HCT116 (cell line): Measurements from ENCODE around the gene SRP54.

Experiments
- CEBPB ChIP-seq: IDR thresholded peaks from 2 replicates; pipeline ENCODE4 v1.6.1; 2012; ENCODE audit warnings: low read depth
- CTCF ChIP-seq, 3 experiments: fragments of 200-600 bp in 1 of 3; sonication (generic) in 1 of 3; IDR thresholded peaks in 2 of 3; conservative IDR thresholded peaks in 1 of 3; 2 replicates each; pipeline ENCODE4 v1.5.1; 2012 to 2017; ENCODE audit warnings: low read depth in 2 of 3, low read length in 2 of 3, antibody characterized with exemption in 1 of 3, borderline replicate concordance in 1 of 3, control low read depth in 1 of 3, mild to moderate bottlenecking in 1 of 3, mixed read lengths in 1 of 3, mixed run types in 1 of 3, moderate library complexity in 1 of 3; ENCODE audit not compliant: insufficient read depth in 1 of 3
- EZH2 ChIP-seq: fragments of 200-600 bp; sonication (generic); IDR thresholded peaks from 2 replicates; pipeline ENCODE4 v1.6.1; 2017; ENCODE audit warnings: antibody characterized with exemption, mixed run types
- EZH2phosphoT487 ChIP-seq: fragments of 200-600 bp; IDR thresholded peaks from 2 replicates; pipeline ENCODE4 v1.6.1; 2018; ENCODE audit warnings: antibody characterized with exemption, borderline replicate concordance
- JUND ChIP-seq: IDR thresholded peaks from 2 replicates; pipeline ENCODE4 v1.6.1; 2012
- MAX ChIP-seq: IDR thresholded peaks from 2 replicates; pipeline ENCODE4 v1.6.1; 2012
- POLR2A ChIP-seq: IDR thresholded peaks from 2 replicates; pipeline ENCODE4 v1.7.0; 2011; ENCODE audit warnings: borderline replicate concordance; ENCODE audit not compliant: insufficient read depth, insufficient read length; ENCODE audit errors: extremely low read depth
- POLR2AphosphoS5 ChIP-seq: IDR thresholded peaks from 2 replicates; pipeline ENCODE4 v1.6.1; 2011; ENCODE audit warnings: mild to moderate bottlenecking, low read depth, low read length, moderate library complexity
- RAD21 ChIP-seq: IDR thresholded peaks from 2 replicates; pipeline ENCODE4 v1.6.1; 2012; ENCODE audit warnings: low read depth, mild to moderate bottlenecking
- SIN3A ChIP-seq: IDR thresholded peaks from 2 replicates; pipeline ENCODE4 v1.6.1; 2012; ENCODE audit warnings: low read depth
- TCF7L2 ChIP-seq: IDR thresholded peaks from 2 replicates; pipeline ENCODE4 v1.7.0; 2011; ENCODE audit warnings: borderline replicate concordance, inconsistent platforms; ENCODE audit not compliant: insufficient read depth, insufficient read length; ENCODE audit errors: extremely low read depth
- ZBTB33 ChIP-seq: IDR thresholded peaks from 2 replicates; pipeline ENCODE4 v1.6.1; 2011; ENCODE audit warnings: mild to moderate bottlenecking, low read length, moderate library complexity; ENCODE audit not compliant: insufficient replicate concordance; ENCODE audit errors: extremely low read depth
- ZFX ChIP-seq: fragments of 450-650 bp; IDR thresholded peaks from 2 replicates; pipeline ENCODE4 v1.6.1; 2017
- ZNF274 ChIP-seq: fragments of 200-500 bp; sonication (Bioruptor generic); IDR thresholded peaks from 2 replicates; pipeline ENCODE4 v1.6.1; 2014; ENCODE audit warnings: mild to moderate bottlenecking, low read depth, low read length, inconsistent platforms

- TF ChIP-seq POLR2A, result no peak
- no peak for TF ChIP-seq CTCF (IDR thresholded peaks at IDR 0.05 in 2 of 3, conservative IDR thresholded peaks at IDR 0.05 in 1 of 3; ENCODE audit: borderline replicate concordance in 1 of 3, insufficient read depth in 1 of 3, low read depth in 2 of 3, low read length in 2 of 3)
- no peak for TF ChIP-seq ZNF274
- TF ChIP-seq MAX, result no peak
- TF ChIP-seq ZFX, result no peak
- no peak for TF ChIP-seq TCF7L2
- no peak for TF ChIP-seq JUND
- TF ChIP-seq RAD21, result no peak
- TF ChIP-seq EZH2, result no peak
- TF ChIP-seq SIN3A, result no peak
- no peak for TF ChIP-seq ZBTB33
- no peak for TF ChIP-seq EZH2phosphoT487
- TF ChIP-seq CEBPB, result no peak
- TF ChIP-seq POLR2AphosphoS5, result no peak
Observed at GRCh38 chr14:35050652-35051051, 67.9 kb downstream of the SRP54 start.
